HepG2 (cell line): ENCODE data around the gene NFRKB. TPM values are rescaled to one million over a fixed set of nuclear protein-coding genes. Genes with fewer than 3 reads are reported as not detected.

Source experiments
- CBX5 ChIP-seq: sonication (generic); formaldehyde crosslinking; IDR thresholded peaks from 2 replicates; pipeline ENCODE4 v1.4.0; 2020; ENCODE audit warnings: missing genetic modification reagents, borderline replicate concordance
- ELF4 ChIP-seq: sonication (generic); formaldehyde crosslinking; IDR thresholded peaks from 2 replicates; pipeline ENCODE4 v1.5.0; 2020; ENCODE audit warnings: missing genetic modification reagents, mild to moderate bottlenecking, moderate library complexity, borderline replicate concordance
- FOSL1 ChIP-seq: sonication (generic); formaldehyde crosslinking; IDR thresholded peaks from 2 replicates; pipeline ENCODE4 v1.9.0; 2021; ENCODE audit warnings: missing genetic modification reagents, borderline replicate concordance
- FOXM1 ChIP-seq: sonication (generic); formaldehyde crosslinking; IDR thresholded peaks from 2 replicates; pipeline ENCODE4 v1.5.0; 2020; ENCODE audit warnings: missing genetic modification reagents
- IRX3 ChIP-seq: sonication (generic); formaldehyde crosslinking; IDR thresholded peaks from 2 replicates; pipeline ENCODE4 v1.8.1; 2023; ENCODE audit warnings: mild to moderate bottlenecking, low read depth, missing genetic modification reagents, borderline replicate concordance
- MZF1 ChIP-seq: sonication (generic); formaldehyde crosslinking; IDR thresholded peaks from 2 replicates; pipeline ENCODE4 v1.8.1; 2023; ENCODE audit warnings: mild to moderate bottlenecking, missing genetic modification reagents, borderline replicate concordance
- NAIF1 ChIP-seq: sonication (generic); formaldehyde crosslinking; IDR thresholded peaks from 2 replicates; pipeline ENCODE4 v1.5.0; 2020; ENCODE audit warnings: mild to moderate bottlenecking, missing genetic modification reagents, borderline replicate concordance
- NCOA2 ChIP-seq: sonication (generic); formaldehyde crosslinking; IDR thresholded peaks from 2 replicates; pipeline ENCODE4 v1.8.0; 2022; ENCODE audit warnings: inconsistent platforms
- NR2C2 ChIP-seq: sonication (generic); formaldehyde crosslinking; IDR thresholded peaks from 2 replicates; pipeline ENCODE4 v1.4.0; 2020; ENCODE audit warnings: missing genetic modification reagents, mild to moderate bottlenecking, moderate library complexity, borderline replicate concordance
- SAP130 ChIP-seq: IDR thresholded peaks from 2 replicates; pipeline ENCODE4 v1.6.1; 2016; ENCODE audit warnings: low read depth
- SOX13 ChIP-seq, 3 experiments: fragments of 450-650 bp in 1 of 3; sonication (generic) in 1 of 3; formaldehyde crosslinking in 1 of 3; IDR thresholded peaks in 2 of 3; conservative IDR thresholded peaks in 1 of 3; 2 replicates each; pipeline versions ENCODE4 v1.5.0 to v1.6.1; 2016 to 2020; ENCODE audit warnings: antibody characterized with exemption in 1 of 3, mild to moderate bottlenecking in 1 of 3, missing compliant biosample characterization in 1 of 3, missing genetic modification reagents in 1 of 3, moderate library complexity in 1 of 3
- SRF ChIP-seq: IDR thresholded peaks from 2 replicates; pipeline ENCODE4 v1.6.1; 2011; ENCODE audit warnings: mild to moderate bottlenecking, low read depth, low read length, moderate library complexity
- SRY ChIP-seq: sonication (generic); formaldehyde crosslinking; IDR thresholded peaks from 2 replicates; pipeline ENCODE4 v1.8.0; 2022; ENCODE audit warnings: mild to moderate bottlenecking, missing genetic modification reagents
- TCF7 ChIP-seq: sonication (generic); IDR thresholded peaks from 2 replicates; pipeline ENCODE4 v1.6.1; 2016; ENCODE audit warnings: antibody characterized with exemption, low read depth
- TEF ChIP-seq: sonication (generic); formaldehyde crosslinking; IDR thresholded peaks from 2 replicates; pipeline ENCODE4 v1.5.0; 2020; ENCODE audit warnings: missing genetic modification reagents
- TMF1 ChIP-seq: sonication (generic); formaldehyde crosslinking; IDR thresholded peaks from 2 replicates; pipeline ENCODE4 v1.8.1; 2022; ENCODE audit warnings: low read depth, missing genetic modification reagents
- ZFX ChIP-seq: sonication (generic); formaldehyde crosslinking; IDR thresholded peaks from 2 replicates; pipeline ENCODE4 v1.4.0; 2020; ENCODE audit warnings: mild to moderate bottlenecking, low read depth, missing genetic modification reagents, moderate library complexity
- ZNF10 ChIP-seq: sonication (generic); formaldehyde crosslinking; IDR thresholded peaks from 2 replicates; pipeline ENCODE4 v1.4.0; 2020; ENCODE audit warnings: mild to moderate bottlenecking, low read depth, missing genetic modification reagents, borderline replicate concordance
- ZNF232 ChIP-seq: sonication (generic); formaldehyde crosslinking; IDR thresholded peaks from 2 replicates; pipeline ENCODE4 v1.4.0; 2020; ENCODE audit warnings: missing genetic modification reagents, borderline replicate concordance
- ZNF264 ChIP-seq: sonication (generic); formaldehyde crosslinking; IDR thresholded peaks from 2 replicates; pipeline ENCODE4 v1.4.0; 2020; ENCODE audit warnings: missing genetic modification reagents
- ZNF281 ChIP-seq: sonication (generic); formaldehyde crosslinking; IDR thresholded peaks from 2 replicates; pipeline ENCODE4 v1.4.0; 2020; ENCODE audit warnings: missing genetic modification reagents, borderline replicate concordance
- ZNF546 ChIP-seq: sonication (generic); formaldehyde crosslinking; conservative IDR thresholded peaks from 2 replicates; pipeline ENCODE4 v1.8.1; 2023; ENCODE audit warnings: mild to moderate bottlenecking, missing genetic modification reagents
- ZNF556 ChIP-seq: sonication (generic); formaldehyde crosslinking; IDR thresholded peaks from 2 replicates; pipeline ENCODE4 v1.4.0; 2020; ENCODE audit warnings: mild to moderate bottlenecking, missing genetic modification reagents, borderline replicate concordance
- ZNF670 ChIP-seq: sonication (generic); formaldehyde crosslinking; IDR thresholded peaks from 2 replicates; pipeline ENCODE4 v1.8.0; 2022; ENCODE audit warnings: mild to moderate bottlenecking, missing genetic modification reagents, borderline replicate concordance
- ZNF768 ChIP-seq: sonication (generic); formaldehyde crosslinking; IDR thresholded peaks from 2 replicates; pipeline ENCODE4 v1.4.0; 2020; ENCODE audit warnings: missing genetic modification reagents
- ZNF782 ChIP-seq: sonication (generic); formaldehyde crosslinking; IDR thresholded peaks from 2 replicates; pipeline ENCODE4 v1.4.0; 2020; ENCODE audit warnings: missing genetic modification reagents, mild to moderate bottlenecking, borderline replicate concordance
- polyA plus RNA-seq, 8 experiments: library from polyadenylated mRNA; depleted of rRNA in 3 of 8; stranded (reverse) in 7 of 8; unstranded in 1 of 8; fragments of >200 nt; fragmentation: Illumina TruSeq in 4 of 8; extraction: Trizol in 4 of 8; gene quantifications; 2 replicates each; pipeline versions ENCODE4 v1.2.1 to v1.2.3, GENCODE V29; 2011 to 2016; ENCODE audit warnings: low read depth in 4 of 8, missing spikeins in 1 of 8, mixed read lengths in 1 of 8; ENCODE audit not compliant: insufficient read depth in 1 of 8
- total RNA-seq, 5 experiments: library from RNA; depleted of rRNA; stranded (reverse); fragments of >200 nt; fragmentation: Illumina TruSeq; extraction: Trizol; gene quantifications; 2 replicates each; pipeline ENCODE4 v1.2.3, GENCODE V29; 2016; ENCODE audit warnings: low read depth in 1 of 5
- TF ChIP-seq, protein P1 (sequence below): sonication (generic); formaldehyde crosslinking; IDR thresholded peaks from 2 replicates; pipeline ENCODE4 v1.4.0; 2020; ENCODE audit warnings: mild to moderate bottlenecking, missing genetic modification reagents

The NFRKB gene
- total and polyA plus RNA-seq, 2 of the 13 experiments (the other 11 are each of a cell fraction or from before 2014, with no cell fraction given) = 22.9 to 23.7 TPM

DNA sequence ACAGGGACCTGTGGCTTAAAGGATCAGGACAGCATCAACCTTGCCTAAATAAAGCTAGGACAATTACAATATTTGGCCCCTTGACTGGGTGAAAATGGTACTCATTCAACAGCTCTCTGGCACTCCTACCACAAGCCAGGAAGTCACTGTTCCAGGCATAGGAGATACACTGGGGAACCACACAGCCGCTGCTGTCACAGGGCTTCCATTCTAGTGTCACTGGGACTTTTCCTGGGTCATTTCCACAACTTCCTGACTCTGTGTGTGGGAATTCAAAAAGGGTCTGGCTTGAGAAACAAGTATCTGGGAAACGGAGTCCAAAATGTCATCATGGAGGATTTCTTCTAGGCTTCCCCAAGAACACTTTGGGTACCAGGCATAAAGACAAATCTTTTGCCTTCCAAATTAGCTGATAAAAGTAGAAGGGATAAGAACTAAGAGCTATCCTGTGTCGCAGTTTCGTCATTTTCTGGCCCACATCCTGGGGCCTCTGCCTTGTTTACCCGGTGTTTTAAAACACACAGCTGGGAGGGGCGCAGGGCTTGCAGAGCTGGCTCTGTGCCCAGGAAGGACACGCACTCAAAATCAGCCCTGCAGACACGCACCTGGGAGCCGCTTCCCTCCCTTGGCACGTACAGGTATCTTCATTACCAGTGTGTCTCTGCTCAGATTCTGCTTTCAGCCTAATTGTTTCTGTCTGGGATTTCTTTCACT lies 41.7 kb downstream of the NFRKB start (continued):
- no peak for TF ChIP-seq MZF1 (CRISPR knock-in tag)
- TF ChIP-seq ZNF670 (CRISPR knock-in tag) = no peak
- no peak for TF ChIP-seq NAIF1 (CRISPR knock-in tag)
- TF ChIP-seq SRF = no peak
- TF ChIP-seq SRY (CRISPR knock-in tag) = no peak
- TF ChIP-seq FOSL1 (CRISPR knock-in tag) = no peak
- TF ChIP-seq ZNF281 (CRISPR knock-in tag) = no peak
- TF ChIP-seq ZNF546 (CRISPR knock-in tag) = no peak
- peak; percentile 37; the same call in 1 of the 2 replicates for TF ChIP-seq ZNF232 (CRISPR knock-in tag)
- TF ChIP-seq IRX3 (CRISPR knock-in tag) = no peak
- TF ChIP-seq ZNF768 (CRISPR knock-in tag) = no peak
- peak; percentile 65 for TF ChIP-seq TCF7
- no peak for TF ChIP-seq ELF4
- no peak for TF ChIP-seq TMF1
- TF ChIP-seq ZNF556 (CRISPR knock-in tag) = peak; percentile 56; the same call in 1 of the 2 replicates
- TF ChIP-seq TEF = no peak
- TF ChIP-seq SOX13 (IDR thresholded peaks at IDR 0.05) = peak; percentile 50; the same call in 1 of the 2 replicates
- peak in 1 of 2 experiments; percentile 80; a peak in 2 of 4 replicates for TF ChIP-seq SOX13 (CRISPR knock-in tag; conservative IDR thresholded peaks at IDR 0.05 in 1 of 2, IDR thresholded peaks at IDR 0.05 in 1 of 2)
- no peak for TF ChIP-seq FOXM1 (CRISPR knock-in tag)
- TF ChIP-seq ZNF264 (CRISPR knock-in tag) = no peak
- TF ChIP-seq NR2C2 (CRISPR knock-in tag) = no peak
- no peak for TF ChIP-seq ZNF782
- no peak for TF ChIP-seq ZNF10 (CRISPR knock-in tag)
- peak; percentile 47; the same call in 1 of the 2 replicates for TF ChIP-seq ZFX
- TF ChIP-seq SAP130 (CRISPR knock-in tag) = peak; percentile 78
- peak; percentile 67; the same call in 1 of the 2 replicates for TF ChIP-seq CBX5 (CRISPR knock-in tag)
- TF ChIP-seq, protein P1, sequence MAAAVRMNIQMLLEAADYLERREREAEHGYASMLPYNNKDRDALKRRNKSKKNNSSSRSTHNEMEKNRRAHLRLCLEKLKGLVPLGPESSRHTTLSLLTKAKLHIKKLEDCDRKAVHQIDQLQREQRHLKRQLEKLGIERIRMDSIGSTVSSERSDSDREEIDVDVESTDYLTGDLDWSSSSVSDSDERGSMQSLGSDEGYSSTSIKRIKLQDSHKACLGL = no peak
- TF ChIP-seq NCOA2 (CRISPR knock-in tag) = peak; percentile 79
